ENCODE measurements around the gene NEUROD6.

The NEUROD6 gene

GRCh38 chr7:31335884-31336201 lies 4.7 kb downstream of the NEUROD6 start:
- H3K4me3 ChIP-seq (replicated peaks; ENCODE audit: low read depth, low read length), result no peak overlapping the region
- no peak for DNase-seq (ENCODE audit: extremely low read depth, low read depth)

GRCh38 chr7:31335161-31335856 lies 5.2 kb downstream of the NEUROD6 start:
- DNase-seq (ENCODE audit: extremely low read depth, low read depth), result no peak
- TF ChIP-seq, protein P1, sequence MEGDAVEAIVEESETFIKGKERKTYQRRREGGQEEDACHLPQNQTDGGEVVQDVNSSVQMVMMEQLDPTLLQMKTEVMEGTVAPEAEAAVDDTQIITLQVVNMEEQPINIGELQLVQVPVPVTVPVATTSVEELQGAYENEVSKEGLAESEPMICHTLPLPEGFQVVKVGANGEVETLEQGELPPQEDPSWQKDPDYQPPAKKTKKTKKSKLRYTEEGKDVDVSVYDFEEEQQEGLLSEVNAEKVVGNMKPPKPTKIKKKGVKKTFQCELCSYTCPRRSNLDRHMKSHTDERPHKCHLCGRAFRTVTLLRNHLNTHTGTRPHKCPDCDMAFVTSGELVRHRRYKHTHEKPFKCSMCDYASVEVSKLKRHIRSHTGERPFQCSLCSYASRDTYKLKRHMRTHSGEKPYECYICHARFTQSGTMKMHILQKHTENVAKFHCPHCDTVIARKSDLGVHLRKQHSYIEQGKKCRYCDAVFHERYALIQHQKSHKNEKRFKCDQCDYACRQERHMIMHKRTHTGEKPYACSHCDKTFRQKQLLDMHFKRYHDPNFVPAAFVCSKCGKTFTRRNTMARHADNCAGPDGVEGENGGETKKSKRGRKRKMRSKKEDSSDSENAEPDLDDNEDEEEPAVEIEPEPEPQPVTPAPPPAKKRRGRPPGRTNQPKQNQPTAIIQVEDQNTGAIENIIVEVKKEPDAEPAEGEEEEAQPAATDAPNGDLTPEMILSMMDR (IDR thresholded peaks at IDR 0.05; ENCODE audit: low read depth, low read length, missing control alignments), result no peak
- H3K4me3 ChIP-seq (replicated peaks; ENCODE audit: low read depth, low read length), result no peak overlapping the region

More at GRCh38 chr7:31335884-31336201, 4.7 kb downstream of the NEUROD6 start:
- TF ChIP-seq, protein P1 (IDR thresholded peaks at IDR 0.05; ENCODE audit: low read depth, low read length, missing control alignments), result no peak

- TF ChIP-seq, protein P1 (IDR thresholded peaks at IDR 0.05; ENCODE audit: low read depth, low read length, missing control alignments), result no peak
- H3K4me3 ChIP-seq (replicated peaks; ENCODE audit: low read depth, low read length), result no peak overlapping the region
- DNase-seq (ENCODE audit: extremely low read depth, low read depth), result no peak
Observed at GRCh38 chr7:31333291-31333690, 7.2 kb downstream of the NEUROD6 start.

- H3K4me3 ChIP-seq (replicated peaks; ENCODE audit: low read depth, low read length), result no peak overlapping the region
- DNase-seq (ENCODE audit: extremely low read depth, low read depth), result no peak
- TF ChIP-seq, protein P1 (IDR thresholded peaks at IDR 0.05; ENCODE audit: low read depth, low read length, missing control alignments), result no peak
Observed at GRCh38 chr7:31327071-31327470, 13.5 kb downstream of the NEUROD6 start.

GRCh38 chr7:31326416-31326815 lies 14.1 kb downstream of the NEUROD6 start:
- TF ChIP-seq, protein P1 (IDR thresholded peaks at IDR 0.05; ENCODE audit: low read depth, low read length, missing control alignments), result no peak
- H3K4me3 ChIP-seq (replicated peaks; ENCODE audit: low read depth, low read length), result no peak overlapping the region
- DNase-seq (ENCODE audit: extremely low read depth, low read depth), result no peak

GRCh38 chr7:31323101-31323500 lies 17.4 kb downstream of the NEUROD6 start:
- no peak for DNase-seq (ENCODE audit: extremely low read depth, low read depth)
- no peak overlapping the region for H3K4me3 ChIP-seq (replicated peaks; ENCODE audit: low read depth, low read length)
- TF ChIP-seq, protein P1 (IDR thresholded peaks at IDR 0.05; ENCODE audit: low read depth, low read length, missing control alignments), result no peak

- no peak for DNase-seq (ENCODE audit: extremely low read depth, low read depth)
- TF ChIP-seq, protein P1 (IDR thresholded peaks at IDR 0.05; ENCODE audit: low read depth, low read length, missing control alignments), result no peak
- no peak overlapping the region for H3K4me3 ChIP-seq (replicated peaks; ENCODE audit: low read depth, low read length)
Observed at GRCh38 chr7:31320675-31321074, 19.9 kb downstream of the NEUROD6 start.

All from HFF-Myc (cell line).